ENCODE results near the gene IL12RB2.
"Not testable (repeated sequence)": the region's sequence is repeated elsewhere in the genome, so short reads cannot be mapped to it uniquely, and the experiment has no call there.

Gene IL12RB2

GRCh38 chr1:67436511-67437055 lies 128.9 kb downstream of the IL12RB2 start:
- DNase-seq, result no peak

DNA sequence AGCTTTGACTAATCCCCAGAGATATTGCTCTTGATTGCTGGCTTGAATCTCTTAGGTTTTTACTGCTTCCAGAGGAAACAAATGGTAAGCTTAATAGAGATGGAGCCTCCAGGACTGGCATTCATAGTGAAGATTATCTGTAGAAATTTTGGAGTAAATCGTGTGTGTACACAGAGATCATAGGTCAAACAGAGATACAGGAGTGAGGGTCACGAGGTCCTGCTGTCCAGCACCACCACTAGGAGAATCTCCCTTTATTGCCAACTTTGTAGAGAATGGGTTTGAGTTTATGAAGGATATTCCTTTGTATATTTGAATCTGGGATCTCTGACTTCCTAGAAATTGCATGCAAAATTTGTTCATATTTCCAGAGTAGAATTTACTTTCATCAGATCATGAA lies 130.3 kb downstream of the IL12RB2 start:
- no peak for DNase-seq

- no peak for DNase-seq
Observed at GRCh38 chr1:67439277-67440029, 131.8 kb downstream of the IL12RB2 start.

- no peak for DNase-seq
Observed at GRCh38 chr1:67440339-67440738, 132.7 kb downstream of the IL12RB2 start.

GRCh38 chr1:67441183-67441582 lies 133.5 kb downstream of the IL12RB2 start:
- peak; percentile 50 to 70 for DNase-seq

DNA sequence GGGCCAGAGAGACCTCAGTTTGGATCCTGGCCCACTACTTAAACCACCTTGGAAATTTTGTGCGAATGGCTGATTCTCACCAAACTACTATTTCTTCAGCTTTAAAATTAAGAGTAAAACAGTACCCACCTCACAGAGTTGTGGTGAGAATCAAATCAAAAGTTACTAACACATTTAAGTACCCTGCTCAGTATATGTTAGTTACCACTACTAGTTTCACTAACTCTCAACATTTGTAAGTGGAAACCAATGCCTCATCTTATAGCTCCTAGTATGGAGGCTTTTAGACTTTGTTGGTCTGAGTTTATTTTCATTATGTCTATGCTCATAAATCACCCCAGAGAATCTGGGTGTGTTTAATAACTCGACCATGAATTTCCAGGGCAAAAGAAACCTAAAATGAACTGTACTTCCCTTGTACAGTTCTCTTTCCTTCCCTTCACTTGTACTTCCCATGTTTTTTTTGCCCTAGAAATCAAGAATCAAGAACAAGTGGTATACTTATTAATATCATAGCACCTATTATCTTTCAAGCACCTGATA lies 134.1 kb downstream of the IL12RB2 start:
- no peak for DNase-seq

- not testable (repeated sequence) for DNase-seq
Observed at GRCh38 chr1:67446014-67446413, 138.3 kb downstream of the IL12RB2 start.

Data from stimulated activated CD4-positive, alpha-beta T cell treated with anti-CD3 and anti-CD28 coated beads, Interleukin-2, amount 100 ng/mL, for 48 hours (primary cell).